HFFc6 (cell line): ENCODE data around the gene CADM1. TPM values are rescaled to one million over a fixed set of nuclear protein-coding genes. Genes with fewer than 3 reads are reported as not detected.

Experiments
- DNase-seq: peaks from one replicate; pipeline ENCODE4 v3.0.0-alpha.2; 2018
- H3K27ac Mint-ChIP-seq: 2 replicates; pipeline ENCODE4 v1.8.0; 2020; ENCODE audit warnings: mild to moderate bottlenecking, mixed read lengths
- H3K27me3 Mint-ChIP-seq: 2 replicates; pipeline ENCODE4 v1.8.0; 2021; ENCODE audit warnings: mild to moderate bottlenecking, moderate library complexity, mixed read lengths; ENCODE audit not compliant: insufficient read depth
- H3K36me3 Mint-ChIP-seq: 2 replicates; pipeline ENCODE4 v1.8.0; 2021; ENCODE audit warnings: low read depth, mixed read lengths
- H3K4me1 Mint-ChIP-seq: 2 replicates; pipeline ENCODE4 v1.8.0; 2020; ENCODE audit warnings: low read depth, mixed read lengths
- H3K4me3 Mint-ChIP-seq: 2 replicates; pipeline ENCODE4 v1.8.0; 2020; ENCODE audit warnings: mild to moderate bottlenecking, moderate library complexity, mixed read lengths
- H3K9me3 Mint-ChIP-seq: 2 replicates; pipeline ENCODE4 v1.8.0; 2020; ENCODE audit warnings: mild to moderate bottlenecking, mixed read lengths
- total RNA-seq, 6 experiments: library from RNA; stranded (reverse); fragmentation: NEBNext Ultra II Directional; extraction: Animal tissue kit (Norgen Biotek cat#: 25700); gene quantifications; 2 replicates in 1 of 6; 3 replicates in 5 of 6; pipeline ENCODE4 v1.2.3, GENCODE V29; 2021
- TF ChIP-seq, protein P1 (sequence below): fragments of 200-600 bp; sonication (generic); IDR thresholded peaks from 2 replicates; pipeline ENCODE4 v1.5.0; 2021; ENCODE audit warnings: antibody characterized with exemption, mild to moderate bottlenecking

Gene CADM1
- total RNA-seq, 6 experiments from 2014 or later: not detected

GRCh38 chr11:115284773-115285172 is 219.4 kb downstream of the CADM1 start:
- no peak for DNase-seq
- Mint-ChIP-seq H3K4me1 (no peaks in the 10 kb centered on the region), H3K36me3 (no peaks in the 10 kb centered on the region), H3K9me3 (peaks cover 22% of the 10 kb centered on the region), H3K4me3 (no peak overlapping the region), H3K27ac (no peak overlapping the region), H3K27me3 (no peaks in the 10 kb centered on the region)
- TF ChIP-seq, protein P1, sequence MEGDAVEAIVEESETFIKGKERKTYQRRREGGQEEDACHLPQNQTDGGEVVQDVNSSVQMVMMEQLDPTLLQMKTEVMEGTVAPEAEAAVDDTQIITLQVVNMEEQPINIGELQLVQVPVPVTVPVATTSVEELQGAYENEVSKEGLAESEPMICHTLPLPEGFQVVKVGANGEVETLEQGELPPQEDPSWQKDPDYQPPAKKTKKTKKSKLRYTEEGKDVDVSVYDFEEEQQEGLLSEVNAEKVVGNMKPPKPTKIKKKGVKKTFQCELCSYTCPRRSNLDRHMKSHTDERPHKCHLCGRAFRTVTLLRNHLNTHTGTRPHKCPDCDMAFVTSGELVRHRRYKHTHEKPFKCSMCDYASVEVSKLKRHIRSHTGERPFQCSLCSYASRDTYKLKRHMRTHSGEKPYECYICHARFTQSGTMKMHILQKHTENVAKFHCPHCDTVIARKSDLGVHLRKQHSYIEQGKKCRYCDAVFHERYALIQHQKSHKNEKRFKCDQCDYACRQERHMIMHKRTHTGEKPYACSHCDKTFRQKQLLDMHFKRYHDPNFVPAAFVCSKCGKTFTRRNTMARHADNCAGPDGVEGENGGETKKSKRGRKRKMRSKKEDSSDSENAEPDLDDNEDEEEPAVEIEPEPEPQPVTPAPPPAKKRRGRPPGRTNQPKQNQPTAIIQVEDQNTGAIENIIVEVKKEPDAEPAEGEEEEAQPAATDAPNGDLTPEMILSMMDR: no peak

DNA sequence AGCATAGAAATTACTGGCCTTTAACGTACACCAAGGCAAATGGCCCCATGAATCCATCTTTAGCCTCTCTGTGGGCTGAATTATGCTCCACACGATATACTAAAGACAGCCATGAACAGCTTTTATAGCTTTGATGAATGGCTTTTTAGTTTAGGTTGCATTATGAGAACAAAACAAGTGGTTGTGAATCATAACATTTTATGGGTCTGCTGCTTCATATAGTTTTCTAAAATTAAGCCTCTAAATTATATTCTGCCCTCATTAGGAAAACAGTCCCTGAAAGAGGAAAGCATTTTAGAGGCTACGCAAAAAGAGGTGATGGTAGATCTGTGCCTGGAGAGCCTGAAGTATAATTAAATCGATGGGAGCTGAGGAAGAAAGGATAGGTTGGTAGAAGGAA is 221.3 kb downstream of the CADM1 start:
- Mint-ChIP-seq H3K36me3 (no peaks in the 10 kb centered on the region), H3K4me3 (no peak overlapping the region)
- no peak for DNase-seq

GRCh38 chr11:115280775-115281174 is 223.4 kb downstream of the CADM1 start:
- Mint-ChIP-seq H3K27me3 (no peaks in the 10 kb centered on the region), H3K9me3 (peaks cover 28% of the 10 kb centered on the region), H3K4me3 (no peak overlapping the region), H3K4me1 (no peaks in the 10 kb centered on the region), H3K36me3 (no peaks in the 10 kb centered on the region), H3K27ac (no peak overlapping the region)
- DNase-seq: no peak
- TF ChIP-seq, protein P1: no peak

More for the DNA sequence above, 221.3 kb downstream of the CADM1 start:
- TF ChIP-seq, protein P1: no peak
- H3K27ac Mint-ChIP-seq: no peak overlapping the region
- H3K9me3 Mint-ChIP-seq: peaks cover 22% of the 10 kb centered on the region
- no peaks in the 10 kb centered on the region for H3K4me1 Mint-ChIP-seq
- no peaks in the 10 kb centered on the region for H3K27me3 Mint-ChIP-seq

- no peak for DNase-seq
- Mint-ChIP-seq H3K27ac (no peak overlapping the region), H3K9me3 (peaks cover 26% of the 10 kb centered on the region), H3K4me1 (no peaks in the 10 kb centered on the region), H3K36me3 (no peaks in the 10 kb centered on the region), H3K4me3 (no peak overlapping the region), H3K27me3 (no peaks in the 10 kb centered on the region)
- TF ChIP-seq, protein P1: no peak
Measured at GRCh38 chr11:115279813-115280761, 224.1 kb downstream of the CADM1 start.

DNA sequence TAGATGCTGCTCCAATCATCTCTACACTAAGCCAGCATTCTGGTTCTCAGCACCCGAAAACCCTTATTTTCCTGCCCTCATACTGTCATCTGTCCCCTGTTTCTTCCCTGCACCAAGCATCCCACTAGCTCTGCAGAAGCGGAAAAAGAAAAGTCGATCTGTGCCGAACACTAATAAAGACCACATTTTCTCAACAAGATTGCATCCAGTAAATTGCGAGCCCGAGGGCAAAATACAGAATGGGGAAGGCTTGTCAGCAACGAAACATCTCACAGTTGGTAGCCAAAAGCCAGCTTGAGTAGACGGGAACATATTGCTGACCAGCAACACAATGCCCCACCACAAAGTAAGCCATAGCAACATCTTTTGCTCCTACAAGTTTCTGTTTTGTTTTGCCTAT is 227.4 kb downstream of the CADM1 start:
- no peaks in the 10 kb centered on the region for H3K4me1 Mint-ChIP-seq
- H3K27me3 Mint-ChIP-seq: no peaks in the 10 kb centered on the region
- DNase-seq: no peak
- TF ChIP-seq, protein P1: no peak
- H3K27ac Mint-ChIP-seq: no peak overlapping the region
- H3K36me3 Mint-ChIP-seq: no peaks in the 10 kb centered on the region
- peaks cover 30% of the 10 kb centered on the region for H3K9me3 Mint-ChIP-seq
- H3K4me3 Mint-ChIP-seq: no peak overlapping the region
